ENCODE measurements around the gene ADRA1B. TPM values are rescaled to one million over a fixed set of nuclear protein-coding genes. Genes with fewer than 3 reads are reported as not detected.
A peak's percentile ranks its signal among the peaks of the same experiment; 100 is the strongest.

ADRA1B gene
- total and polyA plus RNA-seq, 2 donors (not counting 3 experiments of a cell fraction or from before 2014, with no cell fraction given), result 0.77 TPM; not detected in 1

GRCh38 chr5:159972538-159973362 is 56.5 kb downstream of the ADRA1B start:
- Histone ChIP-seq H3K9me1 (replicated peaks; ENCODE audit: control insufficient read depth, extremely low read depth, insufficient read depth, low read length) (no peaks in the 10 kb centered on the region), H2AFZ (ENCODE audit: low read depth, low read length) (no peak overlapping the region), H3K27ac (ENCODE audit: insufficient read depth, low read depth, low read length) (no peak overlapping the region), H3K36me3 (ENCODE audit: control insufficient read depth in 2 of 2, extremely low read depth in 1 of 2, insufficient read depth in 2 of 2, low read length in 2 of 2) (no peaks in the 10 kb centered on the region), H3K9me3 (replicated peaks; ENCODE audit: control insufficient read depth, insufficient read depth, low read length) (no peaks in the 10 kb centered on the region), H3K4me3 (replicated peaks in 1 of 3; ENCODE audit: insufficient read depth in 1 of 3, low read depth in 1 of 3, low read length in 3 of 3) (no peak overlapping the region), H3K9ac (replicated peaks; ENCODE audit: extremely low read depth, insufficient read depth, low read length) (no peak overlapping the region), H3K79me2 (ENCODE audit: control insufficient read depth, insufficient read depth, low read length) (no peaks in the 10 kb centered on the region), H3K4me2 (ENCODE audit: insufficient read depth, low read length) (no peak overlapping the region), H4K20me1 (replicated peaks; ENCODE audit: control insufficient read depth, extremely low read depth, insufficient read depth, low read length) (no peaks in the 10 kb centered on the region), H3K4me1 (ENCODE audit: control insufficient read depth, extremely low read depth, insufficient read depth, low read length) (peaks cover 12% of the 10 kb centered on the region), H3K27me3 (ENCODE audit: control insufficient read depth in 2 of 2, insufficient read depth in 2 of 2, low read length in 2 of 2) (peaks cover 18 to 35% of the 10 kb centered on the region in 2 experiments)
- TF ChIP-seq MAX (IDR thresholded peaks at IDR 0.05; ENCODE audit: insufficient read depth, insufficient read length), result no peak
- TF ChIP-seq JUN (IDR thresholded peaks at IDR 0.05; ENCODE audit: borderline replicate concordance, insufficient read depth, insufficient read length, low read depth), result no peak
- no peak for TF ChIP-seq POLR2AphosphoS5 (IDR thresholded peaks at IDR 0.05; ENCODE audit: insufficient read depth, low read depth, low read length)
- peak; percentile 76 for TF ChIP-seq EZH2 (IDR thresholded peaks at IDR 0.05; ENCODE audit: borderline replicate concordance, low read depth, low read length, severe bottlenecking)
- DNase-seq (ENCODE audit: low read depth, low spot score) (no peak), FAIRE-seq (no peak)
- dilution Hi-C loops (cut with MboI; ENCODE audit: extremely low pct_ligation_motif_present, low sequenced_read_pairs), result no loop called here
- ChIA-PET POLR2A (interaction anchor here (0.6 to 0.7 kb wide), 3 partner anchors 9 to 35 kb away, joined by 3 to 5 read pairs (median 4); no protein-coding TSS in a partner anchor), CTCF (interaction anchor here (0.6 to 1.2 kb wide), 2 partner anchors 15 to 326 kb away, joined by 4 to 5 read pairs; no protein-coding TSS in a partner anchor)
- intact Hi-C loops (cut with micrococcal nuclease), result no loop called here
- BruUV-seq (replicated peaks), result no TSS peak

- dilution Hi-C loops (cut with MboI; ENCODE audit: extremely low pct_ligation_motif_present, low sequenced_read_pairs), result no loop called here
- CTCF ChIA-PET, result interaction anchor here (1.0 to 2.6 kb wide), 3 partner anchors 12 to 63 kb away, joined by 3 to 15 read pairs (median 4); no protein-coding TSS in a partner anchor
- Histone ChIP-seq H3K79me2 (ENCODE audit: control insufficient read depth, insufficient read depth, low read length) (no peaks in the 10 kb centered on the region), H3K9ac (replicated peaks; ENCODE audit: extremely low read depth, insufficient read depth, low read length) (no peak overlapping the region), H4K20me1 (replicated peaks; ENCODE audit: control insufficient read depth, extremely low read depth, insufficient read depth, low read length) (no peaks in the 10 kb centered on the region), H3K27ac (ENCODE audit: insufficient read depth, low read depth, low read length) (no peak overlapping the region), H3K9me1 (replicated peaks; ENCODE audit: control insufficient read depth, extremely low read depth, insufficient read depth, low read length) (no peaks in the 10 kb centered on the region), H3K4me3 (replicated peaks in 1 of 3; ENCODE audit: insufficient read depth in 1 of 3, low read depth in 1 of 3, low read length in 3 of 3) (no peak overlapping the region), H2AFZ (ENCODE audit: low read depth, low read length) (peak overlapping the region; percentile 18), H3K4me1 (ENCODE audit: control insufficient read depth, extremely low read depth, insufficient read depth, low read length) (peaks cover 12% of the 10 kb centered on the region), H3K36me3 (ENCODE audit: control insufficient read depth in 2 of 2, extremely low read depth in 1 of 2, insufficient read depth in 2 of 2, low read length in 2 of 2) (no peaks in the 10 kb centered on the region), H3K4me2 (ENCODE audit: insufficient read depth, low read length) (no peak overlapping the region), H3K9me3 (replicated peaks; ENCODE audit: control insufficient read depth, insufficient read depth, low read length) (no peaks in the 10 kb centered on the region), H3K27me3 (ENCODE audit: control insufficient read depth in 2 of 2, insufficient read depth in 2 of 2, low read length in 2 of 2) (peaks cover 17 to 32% of the 10 kb centered on the region in 2 experiments)
- TF ChIP-seq MAX (IDR thresholded peaks at IDR 0.05; ENCODE audit: insufficient read depth, insufficient read length), result no peak
- peak; percentile 16 for TF ChIP-seq POLR2AphosphoS5 (IDR thresholded peaks at IDR 0.05; ENCODE audit: insufficient read depth, low read depth, low read length)
- TF ChIP-seq GATA2 (IDR thresholded peaks at IDR 0.05; ENCODE audit: insufficient read depth, insufficient read length, low read depth, low read length), result no peak
- peak; percentile 29 for TF ChIP-seq FOS (IDR thresholded peaks at IDR 0.05; ENCODE audit: borderline replicate concordance, insufficient read depth, low read length)
- TF ChIP-seq CTCF (IDR thresholded peaks at IDR 0.05; ENCODE audit: extremely low read depth in 1 of 2, insufficient read depth in 1 of 2, low read depth in 1 of 2, low read length in 2 of 2), result peak; percentile 32 to 40
- no peak for TF ChIP-seq EZH2 (IDR thresholded peaks at IDR 0.05; ENCODE audit: borderline replicate concordance, low read depth, low read length, severe bottlenecking)
- peak; percentile 50 for TF ChIP-seq JUN (IDR thresholded peaks at IDR 0.05; ENCODE audit: borderline replicate concordance, insufficient read depth, insufficient read length, low read depth)
- TF ChIP-seq MYC (IDR thresholded peaks at IDR 0.05; ENCODE audit: low read depth, low read length), result no peak
- no peak for TF ChIP-seq POLR2A (IDR thresholded peaks at IDR 0.05; ENCODE audit: low read depth, low read length)
- peak; percentile 77 for FAIRE-seq
- intact Hi-C loops (cut with micrococcal nuclease), result loop anchor here (1.0 kb wide), 1 partner anchor 12 kb away; no protein-coding TSS in a partner anchor
- peak; percentile 64 for DNase-seq (ENCODE audit: low read depth, low spot score)
- POLR2A ChIA-PET, result no interaction called here
- no TSS peak for BruUV-seq (replicated peaks)
Measured at GRCh38 chr5:159975462-159976019, 59.3 kb downstream of the ADRA1B start.
